ENCODE data around the gene TNFSF13.
"Not testable (repeated sequence)": the region's sequence is repeated elsewhere in the genome, so short reads cannot be mapped to it uniquely, and the experiment has no call there.

Gene TNFSF13

GRCh38 chr17:7587420-7588151, 29.0 kb downstream of the TNFSF13 start:
- no peak for DNase-seq
- in situ Hi-C loops (cut with MboI; ENCODE audit: low pct_unique_long_range_greater_than_20kb, low sequenced_read_pairs): no loop called here

DNA sequence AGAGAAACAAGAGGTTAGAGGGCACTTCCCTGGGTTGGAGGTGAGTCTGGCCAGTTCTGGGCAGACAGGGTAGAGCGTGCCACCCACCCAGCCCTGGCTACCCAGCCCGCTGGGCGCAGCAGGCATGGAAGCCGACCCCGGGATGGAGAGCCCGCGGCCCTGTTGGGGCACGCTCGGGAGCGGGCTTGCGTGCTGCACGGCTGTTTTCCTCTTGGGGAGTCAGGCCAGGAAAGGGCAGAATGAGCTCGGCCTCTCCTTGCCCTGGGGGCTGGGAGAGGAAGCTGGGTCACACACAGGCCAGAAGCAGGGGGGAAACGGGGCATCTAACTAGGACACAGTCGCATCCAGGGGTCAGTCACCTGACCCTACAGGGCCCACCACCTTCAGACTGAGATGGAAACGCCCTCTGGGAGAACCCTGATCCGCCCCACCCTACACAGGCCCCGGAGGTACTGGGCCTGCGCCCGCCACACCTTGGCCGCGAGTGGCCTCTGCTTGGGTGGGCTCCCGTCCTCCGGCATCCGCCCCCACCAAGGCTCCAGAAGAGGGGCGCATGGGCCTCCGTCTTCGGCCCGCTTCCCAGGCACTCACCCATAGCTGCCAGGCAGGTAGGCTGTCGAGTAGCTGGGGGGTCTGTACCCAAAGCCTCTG, 30.1 kb downstream of the TNFSF13 start:
- in situ Hi-C loops (cut with MboI; ENCODE audit: low pct_unique_long_range_greater_than_20kb, low sequenced_read_pairs): no loop called here
- no peak for DNase-seq

GRCh38 chr17:7589204-7589868, 30.8 kb downstream of the TNFSF13 start:
- DNase-seq: no peak
- in situ Hi-C loops (cut with MboI; ENCODE audit: low pct_unique_long_range_greater_than_20kb, low sequenced_read_pairs): no loop called here

DNA sequence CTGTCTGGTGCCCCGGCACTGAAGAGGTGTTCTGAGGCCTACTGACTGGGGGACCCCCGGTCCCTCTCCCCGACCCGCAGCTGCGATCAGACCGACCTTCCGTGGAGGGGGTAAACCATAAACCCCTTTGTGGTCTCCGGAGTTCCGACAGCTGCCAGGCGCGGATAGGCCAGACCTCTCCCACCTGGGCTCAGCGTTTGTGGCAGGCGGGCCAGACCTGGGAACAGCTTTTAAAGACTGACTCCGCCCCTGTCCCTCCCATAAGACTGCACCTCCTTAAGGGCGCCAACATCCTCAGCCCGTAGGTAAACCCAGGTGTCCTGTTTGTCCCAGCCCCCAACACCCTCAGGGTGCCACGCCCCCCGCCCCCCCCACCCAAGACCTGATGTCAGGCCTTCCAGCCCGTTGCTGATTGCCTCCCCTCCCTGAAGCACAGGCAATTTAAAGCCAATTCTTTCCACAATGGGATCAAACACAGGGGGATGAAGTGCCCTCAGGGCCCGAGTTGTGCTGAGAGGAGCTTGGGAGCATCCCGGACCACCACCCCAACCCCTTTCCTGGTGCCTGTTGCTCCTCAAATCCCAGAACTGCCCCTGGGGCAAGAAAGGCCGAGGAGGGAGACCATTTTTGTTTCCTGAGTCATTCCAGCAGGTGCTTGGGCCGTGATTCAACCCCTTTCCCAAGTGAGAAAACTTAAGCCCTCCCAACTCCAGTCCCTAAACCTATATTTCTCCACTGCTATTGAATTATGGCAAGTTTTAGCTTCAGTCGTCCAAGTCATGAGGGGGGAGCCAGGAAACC, 31.5 kb downstream of the TNFSF13 start, which contains the start of gene SOX15:
TSS of gene SOX15 (minus strand) at position 204 of the 801 bp plus-strand sequence. CDS start 418 bp downstream, outside the sequence.
- in situ Hi-C loops (cut with MboI; ENCODE audit: low pct_unique_long_range_greater_than_20kb, low sequenced_read_pairs): no loop called here

GRCh38 chr17:7590743-7591142, 32.2 kb downstream of the TNFSF13 start:
- DNase-seq: no peak
- in situ Hi-C loops (cut with MboI; ENCODE audit: low pct_unique_long_range_greater_than_20kb, low sequenced_read_pairs): no loop called here

More for the DNA sequence above, 31.5 kb downstream of the TNFSF13 start, which contains the start of gene SOX15:
- DNase-seq: no peak

- in situ Hi-C loops (cut with MboI; ENCODE audit: low pct_unique_long_range_greater_than_20kb, low sequenced_read_pairs): no loop called here
Observed at GRCh38 chr17:7591596-7591995, 33.0 kb downstream of the TNFSF13 start.

GRCh38 chr17:7592422-7593021, 34.0 kb downstream of the TNFSF13 start:
- in situ Hi-C loops (cut with MboI; ENCODE audit: low pct_unique_long_range_greater_than_20kb, low sequenced_read_pairs): no loop called here
- no peak for DNase-seq

More at GRCh38 chr17:7591596-7591995, 33.0 kb downstream of the TNFSF13 start:
- DNase-seq: no peak

DNA sequence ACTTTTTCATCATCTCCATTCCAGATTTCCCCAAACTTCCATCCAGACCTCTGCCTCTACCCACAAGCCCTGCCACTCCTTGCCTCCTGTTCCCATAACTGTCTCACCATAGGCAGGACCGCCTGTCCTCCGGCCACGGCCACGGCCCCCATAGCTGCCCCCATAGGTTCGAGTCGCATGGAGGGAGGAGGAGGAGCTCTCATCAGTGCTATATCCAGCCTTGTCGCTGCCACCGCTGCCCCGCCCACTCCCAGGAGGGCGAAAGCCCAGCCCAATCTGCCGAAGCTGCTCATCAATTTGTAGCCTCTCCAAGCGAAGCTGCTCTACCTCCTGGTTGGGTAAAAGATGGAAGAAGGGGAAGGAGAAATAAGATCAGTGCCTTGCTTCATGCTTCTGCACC, 34.7 kb downstream of the TNFSF13 start:
- no peak for DNase-seq
- in situ Hi-C loops (cut with MboI; ENCODE audit: low pct_unique_long_range_greater_than_20kb, low sequenced_read_pairs): no loop called here

DNA sequence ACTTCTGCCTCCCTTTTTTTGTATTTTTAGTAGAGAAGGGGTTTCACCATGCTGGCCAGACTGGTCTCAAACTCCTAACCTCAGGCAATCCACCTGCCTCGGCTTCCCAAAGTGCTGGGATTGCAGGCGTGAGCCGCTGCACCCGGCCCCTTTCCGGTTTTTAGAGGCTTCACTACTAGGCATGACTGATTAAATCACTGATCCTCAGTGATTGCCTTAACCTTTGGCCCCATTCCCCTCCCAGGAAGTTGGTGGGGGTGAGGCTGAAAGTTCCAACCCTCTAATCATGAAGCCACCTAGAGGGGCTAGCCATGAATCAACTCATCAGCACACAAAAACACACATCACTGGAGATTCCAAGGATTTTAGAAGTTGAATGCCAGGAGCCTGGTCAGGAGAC, 39.0 kb downstream of the TNFSF13 start:
- in situ Hi-C loops (cut with MboI; ENCODE audit: low pct_unique_long_range_greater_than_20kb, low sequenced_read_pairs); DNase-seq: not testable (repeated sequence)

GRCh38 chr17:7606280-7606679, 47.7 kb downstream of the TNFSF13 start:
- DNase-seq: no peak
- in situ Hi-C loops (cut with MboI; ENCODE audit: low pct_unique_long_range_greater_than_20kb, low sequenced_read_pairs): no loop called here

DNA sequence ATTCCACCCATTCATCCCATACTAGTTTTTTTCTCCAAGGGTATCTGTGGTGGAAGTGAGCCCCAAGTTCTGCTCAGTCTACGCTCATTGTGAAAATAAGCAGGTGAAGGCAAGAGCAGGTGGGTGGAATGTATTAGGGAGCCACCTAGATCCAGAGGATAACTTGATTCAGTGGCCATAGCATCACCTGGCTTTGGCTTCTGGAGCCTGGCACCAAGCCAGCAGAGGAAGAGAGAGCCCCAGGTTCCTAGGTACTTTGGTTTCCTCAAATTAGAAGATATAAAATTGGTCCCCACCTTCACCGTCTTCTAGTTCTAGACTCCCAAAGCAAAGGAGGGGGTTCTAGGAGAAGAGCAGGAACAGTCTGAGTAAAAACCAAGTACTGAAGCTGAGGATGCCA, 52.1 kb downstream of the TNFSF13 start:
- DNase-seq: no peak
- in situ Hi-C loops (cut with MboI; ENCODE audit: low pct_unique_long_range_greater_than_20kb, low sequenced_read_pairs): no loop called here

Data from KBM-7 (cell line).